Medulla oblongata (tissue), 1 donor: ENCODE results near the gene ITM2B.
"Not testable (repeated sequence)": the region's sequence is repeated elsewhere in the genome, so short reads cannot be mapped to it uniquely, and the experiment has no call there.

Source experiments
- DNase-seq: peaks from one replicate; pipeline ENCODE4 v3.0.0-alpha.2; 2015; ENCODE audit errors: extremely low spot score

The ITM2B gene

GRCh38 chr13:48233046-48233888 is at the start of gene ITM2B:
Gene ITM2B (plus strand): TSS chr13:48233206. CDS start chr13:48233361, 155 bp downstream.
- DNase-seq = peak; percentile 83

- DNase-seq = no peak
These were observed 48.7 kb upstream of the ITM2B start for GRCh38 chr13:48184260-48184659.

- no peak for DNase-seq
These were observed 48.0 kb upstream of the ITM2B start for GRCh38 chr13:48185018-48185417.

GRCh38 chr13:48186722-48187121 is 46.3 kb upstream of the ITM2B start:
- no peak for DNase-seq

- peak; percentile 24 for DNase-seq
These were observed 44.9 kb upstream of the ITM2B start for GRCh38 chr13:48188131-48188530.

GRCh38 chr13:48188601-48189000 is 44.4 kb upstream of the ITM2B start:
- no peak for DNase-seq

- no peak for DNase-seq
These were observed 43.8 kb upstream of the ITM2B start for GRCh38 chr13:48189171-48189570.

- no peak for DNase-seq
These were observed 40.5 kb upstream of the ITM2B start for GRCh38 chr13:48192411-48192935.

GRCh38 chr13:48194379-48194754 is 38.6 kb upstream of the ITM2B start:
- peak; percentile 79 for DNase-seq

GRCh38 chr13:48199404-48199946 is 33.5 kb upstream of the ITM2B start:
- no peak for DNase-seq

- DNase-seq = no peak
These were observed 32.0 kb upstream of the ITM2B start for GRCh38 chr13:48201044-48201443.

GRCh38 chr13:48207207-48207606 is 25.8 kb upstream of the ITM2B start:
- not testable (repeated sequence) for DNase-seq

GRCh38 chr13:48210178-48210577 is 22.8 kb upstream of the ITM2B start:
- no peak for DNase-seq

- DNase-seq = no peak
These were observed 18.4 kb upstream of the ITM2B start for GRCh38 chr13:48214519-48215121.

GRCh38 chr13:48215511-48216203 is 17.3 kb upstream of the ITM2B start:
- not testable (repeated sequence) for DNase-seq

- DNase-seq = no peak
These were observed 16.7 kb upstream of the ITM2B start for GRCh38 chr13:48216204-48216711.

GRCh38 chr13:48220592-48220980 is 12.4 kb upstream of the ITM2B start:
- no peak for DNase-seq

GRCh38 chr13:48220981-48221685 is 11.9 kb upstream of the ITM2B start:
- no peak for DNase-seq

GRCh38 chr13:48221686-48222187 is 11.3 kb upstream of the ITM2B start:
- DNase-seq = peak; percentile 30

GRCh38 chr13:48222358-48223301 is 10.4 kb upstream of the ITM2B start:
- peak; percentile 22 for DNase-seq
